GM12865 (cell line): ENCODE data around the gene CCNT2.
A peak's percentile ranks its signal among the peaks of the same experiment; 100 is the strongest.
"Not testable (repeated sequence)": the region's sequence is repeated elsewhere in the genome, so short reads cannot be mapped to it uniquely, and the experiment has no call there.

Source experiments
- DNase-seq: peaks from one replicate; pipeline ENCODE4 v3.0.0; 2010; ENCODE audit warnings: low read depth
- H3K4me3 ChIP-seq: 2 replicates; pipeline ENCODE4 v1.5.1; 2011; ENCODE audit warnings: mild to moderate bottlenecking, low read depth, low read length, control low read depth
- CTCF ChIP-seq: IDR thresholded peaks from 2 replicates; pipeline ENCODE4 v1.5.1; 2011; ENCODE audit warnings: low read length, control low read depth, low read depth, inconsistent platforms; ENCODE audit not compliant: insufficient read depth; ENCODE audit errors: missing control alignments

Gene CCNT2

GRCh38 chr2:134952608-134953007 is 34.0 kb downstream of the CCNT2 start:
- DNase-seq: no peak
- TF ChIP-seq CTCF: no peak

GRCh38 chr2:134954065-134954464 is 35.4 kb downstream of the CCNT2 start:
- DNase-seq: no peak
- TF ChIP-seq CTCF: no peak
- no peak overlapping the region for H3K4me3 ChIP-seq

More at GRCh38 chr2:134952608-134953007, 34.0 kb downstream of the CCNT2 start:
- no peak overlapping the region for H3K4me3 ChIP-seq

- no peak overlapping the region for H3K4me3 ChIP-seq
- TF ChIP-seq CTCF: no peak
- DNase-seq: no peak
Measured at GRCh38 chr2:134955744-134956143, 37.1 kb downstream of the CCNT2 start.

GRCh38 chr2:134957477-134957876 is 38.9 kb downstream of the CCNT2 start:
- H3K4me3 ChIP-seq: no peak overlapping the region
- DNase-seq: no peak
- TF ChIP-seq CTCF: no peak

GRCh38 chr2:134967166-134967565 is 48.5 kb downstream of the CCNT2 start:
- not testable (repeated sequence) for DNase-seq, H3K4me3 ChIP-seq

- H3K4me3 ChIP-seq: no peak overlapping the region
- no peak for TF ChIP-seq CTCF
- DNase-seq: peak; percentile 56
Measured at GRCh38 chr2:134973241-134974138, 54.9 kb downstream of the CCNT2 start.

- TF ChIP-seq CTCF: no peak
- no peak overlapping the region for H3K4me3 ChIP-seq
- peak; percentile 7 for DNase-seq
Measured at GRCh38 chr2:134975281-134976009, 56.8 kb downstream of the CCNT2 start.
